GM19023 (cell line): Measurements from ENCODE around the gene ITLN1.
"Not testable (repeated sequence)": the region's sequence is repeated elsewhere in the genome, so short reads cannot be mapped to it uniquely, and the experiment has no call there.

Experiments used
- ATAC-seq: cut with Tn5 transposase; IDR thresholded peaks from one replicate; pipeline ENCODE4 v1.9.1; 2021; ENCODE audit warnings: mild to moderate bottlenecking, moderate library complexity; ENCODE audit not compliant: unreplicated experiment

Gene ITLN1

DNA sequence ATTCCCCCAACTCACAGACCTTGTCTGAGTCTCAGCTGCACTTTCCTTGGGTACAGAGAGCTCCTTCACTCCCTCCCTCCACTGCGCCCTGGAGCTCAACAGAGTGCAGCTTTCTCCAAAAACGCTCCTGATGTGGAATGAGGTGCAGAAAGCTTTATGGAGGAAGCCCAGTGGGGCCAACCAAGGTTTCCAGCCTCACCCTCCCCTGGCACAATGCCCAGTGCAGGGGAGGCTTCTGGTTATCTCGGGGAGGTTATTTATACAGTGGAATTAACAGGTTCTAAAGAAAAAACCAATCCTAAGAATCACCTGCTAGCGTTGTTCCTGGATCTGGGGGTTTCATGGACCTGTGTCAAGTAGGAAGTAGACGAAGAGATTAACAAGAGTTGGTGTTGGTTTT, at the start of gene ITLN1:
TSS of gene ITLN1 (minus strand) at position 139 of the 400 bp plus-strand sequence. CDS start 303 bp downstream, outside the sequence.
- ATAC-seq = no peak

DNA sequence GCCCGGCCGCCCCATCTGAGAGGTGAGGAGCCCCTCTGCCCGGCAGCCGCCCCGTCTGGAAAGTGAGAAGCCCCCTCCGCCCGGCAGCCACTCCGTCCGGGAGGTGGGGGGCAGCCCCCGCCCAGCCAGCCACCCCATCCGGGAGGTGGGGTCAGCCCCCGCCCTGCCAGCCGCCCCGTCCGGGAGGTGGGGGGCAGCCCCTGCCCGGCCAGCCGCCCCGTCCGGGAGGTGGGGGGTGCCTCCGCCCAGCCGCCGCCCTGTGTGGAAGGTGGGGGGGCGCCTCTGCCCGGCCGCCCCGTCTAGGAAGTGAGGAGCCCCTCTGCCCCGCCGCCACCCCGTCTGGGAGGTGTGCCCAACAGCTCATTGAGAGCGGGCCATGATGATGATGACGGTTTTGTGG, 48.3 kb upstream of the ITLN1 start:
- not testable (repeated sequence) for ATAC-seq

DNA sequence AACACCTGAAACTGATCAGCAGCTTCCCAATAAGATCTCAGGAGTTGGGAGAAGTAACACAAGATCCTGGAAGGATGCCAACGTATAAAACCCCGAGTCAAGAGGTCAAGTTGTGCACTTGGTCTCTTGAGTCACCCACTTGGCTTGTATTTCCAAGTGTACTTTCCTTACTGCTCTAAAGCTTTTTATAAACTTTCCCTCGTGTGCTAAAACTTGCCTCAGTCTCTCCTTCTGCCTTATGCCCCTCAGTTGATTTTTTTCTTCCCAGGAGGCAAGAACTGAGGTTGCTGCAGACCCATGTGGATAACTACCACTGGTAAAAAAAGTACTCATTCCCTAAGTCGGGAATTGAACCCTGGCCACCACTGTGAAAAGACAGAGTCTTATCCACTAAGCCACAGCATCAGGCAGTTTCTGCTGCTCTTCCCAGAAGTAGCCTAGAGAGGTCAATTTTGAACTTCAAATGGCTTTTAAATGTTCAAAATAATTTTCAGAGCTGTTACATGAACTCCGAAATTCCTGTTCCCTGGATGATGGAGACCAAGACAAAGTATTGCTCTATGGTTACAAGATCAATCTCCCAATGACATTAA, 40.8 kb upstream of the ITLN1 start:
- no peak for ATAC-seq

DNA sequence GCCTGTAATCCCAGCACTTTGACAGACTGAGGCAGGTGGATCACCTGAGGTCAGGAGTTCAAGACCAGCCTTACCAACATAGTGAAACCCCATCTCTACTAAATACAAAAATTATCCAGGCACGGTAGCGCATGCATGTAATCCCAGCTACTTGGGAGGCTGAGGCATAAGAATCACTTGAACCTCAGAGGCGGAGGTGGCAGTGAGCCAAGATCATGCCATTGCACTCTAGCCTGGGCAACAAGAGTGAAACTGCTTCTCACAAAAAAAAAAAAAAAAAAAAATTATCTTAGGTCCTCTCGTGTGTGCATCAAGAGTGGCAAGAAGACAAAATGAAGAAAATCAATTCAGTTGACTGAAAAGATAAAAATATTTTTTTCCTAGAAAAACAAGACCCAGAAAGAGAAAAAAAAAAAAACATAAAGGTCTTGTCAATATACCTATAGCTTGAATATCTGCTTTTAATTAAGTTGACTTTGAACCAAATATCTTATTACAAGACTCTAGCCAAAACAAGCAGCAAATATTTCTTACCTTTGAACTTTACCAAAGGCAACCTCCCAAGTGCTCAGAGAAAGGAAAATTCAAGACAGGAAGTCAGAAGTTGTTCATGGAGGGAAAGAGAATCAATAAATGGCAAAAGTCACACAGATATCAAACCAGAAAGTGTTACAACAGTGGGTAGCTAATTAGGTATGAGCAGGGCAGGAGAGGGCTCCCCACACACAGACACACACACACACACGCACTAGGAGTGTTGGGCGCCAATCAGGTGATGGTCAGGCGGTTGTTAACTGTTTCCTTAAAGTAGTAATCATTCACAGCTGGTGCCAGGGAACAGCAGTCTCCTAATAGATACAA, 40.0 kb upstream of the ITLN1 start:
- no peak for ATAC-seq

DNA sequence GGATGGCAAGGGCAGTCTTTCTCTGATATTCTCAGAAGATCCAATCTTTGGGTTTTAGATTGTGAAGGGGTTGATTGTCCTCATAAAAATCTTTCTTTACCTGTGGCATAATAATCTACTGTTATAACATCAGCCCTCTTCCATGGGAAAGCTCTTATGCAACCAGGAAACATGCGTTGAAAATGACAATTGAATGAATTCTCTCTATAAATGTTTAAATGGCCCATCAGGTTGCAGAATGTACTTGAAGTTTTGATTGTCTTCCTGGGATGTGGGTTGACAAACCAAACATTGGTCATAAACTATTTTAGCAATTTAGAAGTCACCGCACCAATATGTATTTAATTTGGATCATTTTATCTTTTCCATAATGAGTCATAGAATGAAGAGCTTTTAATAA, 31.7 kb upstream of the ITLN1 start:
- ATAC-seq = no peak

DNA sequence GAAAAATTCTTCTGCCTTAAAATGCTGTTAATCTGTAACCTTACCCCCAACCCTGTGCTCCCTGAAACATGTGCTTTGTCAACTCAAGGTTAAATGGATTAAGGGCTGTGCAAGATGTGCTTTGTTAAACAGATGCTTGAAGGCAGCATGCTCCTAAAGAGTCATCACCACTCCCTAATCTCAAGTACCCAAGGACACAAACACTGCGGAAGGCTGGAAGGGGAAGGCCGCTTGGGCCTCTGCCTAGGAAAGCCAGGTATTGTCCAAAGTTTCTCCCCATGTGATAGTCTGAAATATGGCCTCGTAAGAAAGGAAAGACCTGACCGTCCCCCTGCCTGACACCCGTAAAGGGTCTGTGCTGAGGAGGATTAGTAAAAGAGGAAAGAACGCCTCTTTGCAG, 28.2 kb upstream of the ITLN1 start:
- not testable (repeated sequence) for ATAC-seq

DNA sequence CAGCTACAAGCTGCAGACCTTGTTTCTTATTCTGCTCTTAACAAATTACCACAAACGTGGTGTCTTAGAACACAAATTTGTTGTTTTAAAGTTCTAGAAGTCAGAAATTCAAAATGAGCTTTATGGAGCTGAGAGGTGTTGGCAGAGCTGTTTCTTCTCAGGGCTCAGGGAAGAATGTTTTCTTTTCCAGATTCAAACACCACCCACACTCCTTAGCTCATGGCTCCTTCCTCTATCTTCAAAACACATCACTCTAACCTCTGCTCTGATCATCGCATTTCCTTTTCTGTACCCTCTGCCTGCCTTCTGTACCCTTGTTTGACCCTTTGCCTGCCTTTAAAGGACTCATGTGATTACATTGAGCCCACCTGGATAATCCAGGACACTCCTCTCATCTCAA, 26.9 kb upstream of the ITLN1 start:
- ATAC-seq = no peak

DNA sequence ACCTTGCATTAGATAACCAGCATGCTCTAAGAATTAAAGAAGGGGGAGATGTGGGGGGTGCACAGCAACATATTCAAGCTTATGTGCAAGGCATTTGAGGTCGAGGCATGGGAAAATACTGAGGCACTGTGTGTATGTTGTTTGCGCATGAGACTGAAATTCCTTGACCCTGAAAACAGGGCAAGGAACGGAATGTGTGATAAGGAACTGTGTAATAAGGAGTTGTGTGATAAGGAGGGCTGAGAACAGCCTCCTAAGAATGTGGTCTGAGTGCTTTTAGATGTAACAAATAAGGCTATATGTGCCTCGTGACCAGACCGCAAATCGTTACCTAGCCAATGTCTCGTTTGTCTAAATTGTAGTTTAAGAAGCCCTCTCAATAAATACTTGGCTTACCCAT, 26.5 kb upstream of the ITLN1 start:
- no peak for ATAC-seq

DNA sequence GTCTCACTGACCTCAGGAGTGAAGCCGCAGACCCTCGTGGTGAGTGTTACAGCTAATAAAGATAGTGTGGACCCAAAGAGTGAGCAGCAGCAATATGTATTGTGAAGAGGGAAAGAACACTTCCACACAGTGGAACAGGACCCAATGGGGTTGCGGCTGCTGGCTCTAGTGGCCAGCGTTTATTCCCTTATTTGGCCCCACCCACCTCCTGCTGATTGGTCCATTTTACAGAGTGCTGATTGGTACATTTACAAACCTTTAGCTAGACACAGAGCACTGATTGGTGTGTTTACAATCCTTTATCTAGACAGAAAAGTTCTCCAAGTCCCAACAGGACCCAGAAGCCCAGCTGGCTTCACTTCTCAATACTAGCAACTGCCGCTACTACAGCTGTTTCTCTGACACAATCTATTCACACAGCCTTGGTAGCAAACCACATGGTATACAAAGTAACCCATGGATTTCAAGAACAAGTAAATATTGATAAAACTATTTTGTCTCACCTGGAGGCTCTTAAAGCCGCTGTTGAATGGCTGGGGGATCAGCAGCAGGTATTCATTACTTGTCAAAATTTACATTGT, 25.3 kb upstream of the ITLN1 start:
- no peak for ATAC-seq

DNA sequence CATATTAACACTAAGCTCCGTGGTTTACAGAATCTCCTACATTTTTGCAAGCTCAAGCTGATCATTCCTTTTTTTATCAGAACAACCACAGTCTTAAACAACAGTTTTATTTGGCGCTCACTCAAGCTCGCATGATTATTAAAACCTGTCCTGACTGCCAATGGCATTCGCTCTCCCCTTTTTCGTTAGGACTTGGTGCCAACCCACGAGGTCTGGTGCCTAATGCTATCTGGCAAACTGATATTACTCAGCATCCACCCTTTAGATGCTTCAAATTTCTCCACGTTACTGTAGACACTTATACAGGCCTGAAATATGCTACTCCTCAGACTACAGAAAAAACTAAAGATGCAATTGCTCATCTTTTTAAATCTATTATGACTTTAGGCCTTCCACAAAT, 23.0 kb upstream of the ITLN1 start:
- no peak for ATAC-seq

DNA sequence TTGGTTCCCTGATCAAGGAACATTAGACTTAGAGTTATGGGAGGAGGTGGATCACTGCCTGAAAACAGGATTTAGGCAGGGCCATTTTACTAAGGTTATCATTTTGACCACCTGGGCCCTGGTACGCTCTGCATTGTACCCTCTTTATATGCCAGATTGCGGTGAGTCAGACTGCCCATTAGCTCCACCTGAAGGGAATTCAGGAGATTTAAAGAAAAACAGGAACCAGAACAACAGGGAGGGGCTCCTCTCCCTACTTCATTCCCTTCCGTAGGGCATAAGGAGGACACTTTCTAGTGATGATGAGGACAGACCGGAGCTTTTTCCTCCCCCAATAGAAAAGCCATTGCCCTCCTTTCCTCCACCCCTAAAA, 20.6 kb upstream of the ITLN1 start:
- no peak for ATAC-seq

DNA sequence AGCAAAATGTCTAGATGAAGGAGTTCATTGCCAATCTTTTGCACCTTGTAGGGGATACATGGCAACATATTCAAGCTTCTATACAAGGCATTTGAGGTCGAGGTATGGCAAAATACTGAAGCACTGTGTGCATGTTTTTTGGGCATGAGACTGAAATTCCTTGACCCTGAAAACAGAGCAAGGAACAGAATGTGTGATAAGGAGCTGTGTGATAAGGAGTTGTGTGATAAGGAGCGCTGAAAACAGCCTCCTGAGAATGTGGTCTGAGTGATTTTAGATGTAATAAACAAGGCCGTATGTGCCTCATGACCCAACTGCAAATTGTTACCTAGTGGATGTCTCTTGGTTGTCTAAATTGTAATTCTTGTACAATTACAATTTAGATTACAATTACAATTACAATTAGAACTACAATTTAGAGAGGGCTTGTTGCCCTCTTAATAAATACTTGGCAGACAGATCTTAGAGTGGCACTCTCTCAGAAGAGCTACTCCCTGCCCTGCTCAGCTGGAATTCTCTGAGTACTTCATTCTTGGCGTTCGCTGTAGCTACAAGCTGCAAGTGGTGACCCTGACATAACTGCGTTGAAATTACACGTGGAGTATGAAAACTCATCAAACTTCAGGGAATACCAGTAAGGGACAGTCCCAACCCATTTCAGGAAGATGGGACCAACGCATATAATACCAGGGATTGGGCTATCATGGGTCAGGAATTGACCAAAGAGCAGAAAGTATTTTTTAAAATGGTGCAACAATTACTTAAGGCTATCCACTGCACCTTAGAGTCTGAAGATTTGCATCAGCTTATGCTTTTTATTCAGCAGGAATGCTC, 20.0 kb upstream of the ITLN1 start:
- no peak for ATAC-seq

DNA sequence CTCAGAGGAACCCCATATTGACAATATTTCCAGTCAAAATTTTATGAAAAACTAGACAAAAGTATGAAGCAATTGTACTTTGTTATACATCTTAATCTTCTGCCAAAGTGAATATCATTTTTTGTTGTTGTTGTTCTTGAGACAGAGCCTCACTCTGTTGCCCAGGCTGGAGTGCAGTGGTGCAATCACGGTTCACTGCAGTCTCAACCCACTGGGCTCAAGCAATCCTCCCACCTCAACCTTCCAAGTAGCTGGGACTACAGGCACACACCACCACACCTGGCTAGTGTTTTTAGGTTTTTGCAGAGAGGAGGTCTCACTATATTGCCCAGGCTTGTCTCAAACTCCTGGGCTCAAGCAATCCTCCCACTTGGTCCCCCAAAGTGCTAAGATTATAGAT, 17.3 kb upstream of the ITLN1 start:
- not testable (repeated sequence) for ATAC-seq

DNA sequence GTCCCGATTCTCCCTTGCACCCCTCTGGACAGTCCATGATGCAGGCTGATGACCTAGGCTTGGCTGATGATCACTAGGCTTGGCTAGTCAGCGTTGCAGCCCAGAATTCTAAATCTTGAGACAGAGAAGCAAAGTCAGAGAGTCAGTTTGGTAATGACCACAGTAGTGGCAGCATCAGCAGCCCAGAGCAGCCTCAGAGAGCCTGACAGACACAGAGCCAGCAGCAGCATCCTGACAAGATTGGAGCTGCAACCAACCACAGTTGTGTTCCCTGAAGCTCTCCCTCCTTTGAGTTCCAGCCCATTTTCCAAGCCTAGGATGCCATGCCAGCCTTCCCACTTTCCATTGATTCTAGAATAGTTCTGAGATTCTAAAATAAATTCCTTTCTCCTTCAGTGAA, 16.8 kb upstream of the ITLN1 start:
- ATAC-seq = no peak

DNA sequence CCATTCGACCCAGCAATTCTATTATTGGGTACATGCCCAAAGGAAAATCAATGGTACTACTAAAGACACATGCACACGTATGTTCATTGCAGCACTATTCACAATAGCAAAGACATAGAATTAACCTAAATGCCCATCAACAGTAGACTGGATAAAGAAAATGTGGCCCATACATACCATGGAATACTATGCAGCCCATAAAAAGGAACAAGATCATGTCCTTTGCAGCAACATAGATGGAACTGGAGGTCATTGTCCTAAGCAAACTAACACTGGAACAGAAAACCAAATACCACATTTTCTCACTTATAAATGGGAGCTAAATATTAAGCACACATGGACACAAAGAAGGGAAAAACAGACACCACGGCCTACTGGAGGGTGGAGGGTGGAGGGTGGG, 15.7 kb upstream of the ITLN1 start:
- not testable (repeated sequence) for ATAC-seq

DNA sequence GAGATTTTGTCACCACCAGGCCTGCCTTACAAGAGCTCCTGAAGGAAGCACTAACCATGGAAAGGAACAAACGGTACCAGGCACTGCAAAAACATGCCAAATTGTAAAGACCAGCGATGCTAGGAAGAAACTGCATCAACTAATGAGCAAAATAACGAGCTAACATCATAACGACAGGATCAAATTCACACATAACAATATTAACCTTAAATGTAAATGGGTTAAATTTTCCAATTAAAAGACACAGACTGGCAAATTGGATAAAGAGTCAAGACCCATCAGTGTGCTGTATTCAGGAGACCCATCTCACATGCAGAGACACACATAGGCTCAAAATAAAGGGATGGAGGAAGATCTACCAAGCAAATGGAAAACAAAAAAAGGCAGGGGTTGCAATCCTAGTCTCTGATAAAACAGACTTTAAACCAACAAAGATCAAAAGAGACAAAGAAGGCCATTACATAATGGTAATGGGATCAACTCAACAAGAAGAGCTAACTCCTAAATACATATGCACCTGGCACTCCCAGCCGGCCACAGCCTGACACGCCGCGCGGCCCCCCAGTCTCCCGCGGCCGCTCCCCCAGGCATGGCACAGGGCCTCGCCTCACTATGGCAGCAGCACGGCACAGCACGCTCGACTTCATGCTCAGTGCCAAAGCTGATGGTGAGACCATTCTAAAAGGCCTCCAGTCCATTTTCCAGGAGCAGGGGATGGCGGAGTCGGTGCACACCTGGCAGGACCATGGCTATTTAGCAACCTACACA, 9.6 kb upstream of the ITLN1 start:
- not testable (repeated sequence) for ATAC-seq

DNA sequence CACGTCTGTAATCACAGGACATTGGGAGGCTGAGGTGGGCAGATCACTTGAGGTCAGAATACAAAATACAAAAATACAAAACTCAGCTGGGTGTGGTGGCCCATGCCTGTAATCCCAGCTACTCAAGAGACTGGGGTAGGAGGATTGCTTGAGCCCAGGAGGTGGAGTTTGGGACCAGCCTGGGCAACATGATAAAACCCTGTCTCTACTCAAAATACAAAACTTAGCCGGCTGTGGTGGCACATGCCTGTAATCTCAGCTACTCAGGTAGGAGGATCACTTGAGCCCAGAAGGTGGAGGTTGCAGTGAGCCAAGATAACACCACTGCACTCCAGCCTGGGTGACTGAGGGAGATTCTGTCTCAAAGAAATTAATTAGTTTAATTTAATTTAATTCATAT, 6.5 kb upstream of the ITLN1 start:
- no peak for ATAC-seq

DNA sequence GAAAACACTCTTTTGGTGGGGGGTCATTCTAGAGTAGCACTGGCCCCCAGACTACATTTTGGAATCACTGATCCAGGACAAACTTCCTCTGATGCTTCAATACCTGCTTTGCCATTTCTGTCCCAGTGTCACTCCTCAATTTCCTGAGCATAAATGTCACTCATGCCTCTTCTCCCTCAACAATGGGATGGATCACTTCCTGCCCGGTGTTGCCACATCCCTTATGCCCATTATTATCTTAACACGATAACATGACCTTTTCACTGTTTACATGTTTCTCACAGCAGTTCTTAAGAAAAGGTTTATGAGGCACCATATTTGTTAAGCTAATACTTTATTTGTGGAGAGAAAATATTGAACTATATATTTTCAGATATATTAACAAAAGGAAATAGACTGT, 3.9 kb upstream of the ITLN1 start:
- ATAC-seq = no peak

DNA sequence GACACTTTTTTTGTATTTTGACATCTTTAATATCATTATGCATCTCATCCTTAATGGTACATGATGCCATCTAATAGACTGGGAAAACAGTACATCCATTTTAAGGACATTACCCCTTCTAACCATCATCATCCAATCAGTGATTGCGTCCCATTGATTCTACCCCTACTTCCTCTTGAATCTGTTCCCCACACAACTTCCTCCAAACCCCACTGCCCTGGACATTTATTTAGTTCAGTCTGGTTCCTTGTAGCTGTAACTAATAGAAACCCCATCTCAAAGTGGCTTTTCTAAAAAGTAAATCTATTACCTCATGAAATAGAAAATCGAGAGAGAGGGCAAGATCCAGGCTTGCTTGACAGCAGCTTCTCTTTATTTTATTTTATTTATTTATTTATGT, 2.1 kb upstream of the ITLN1 start:
- ATAC-seq = no peak

DNA sequence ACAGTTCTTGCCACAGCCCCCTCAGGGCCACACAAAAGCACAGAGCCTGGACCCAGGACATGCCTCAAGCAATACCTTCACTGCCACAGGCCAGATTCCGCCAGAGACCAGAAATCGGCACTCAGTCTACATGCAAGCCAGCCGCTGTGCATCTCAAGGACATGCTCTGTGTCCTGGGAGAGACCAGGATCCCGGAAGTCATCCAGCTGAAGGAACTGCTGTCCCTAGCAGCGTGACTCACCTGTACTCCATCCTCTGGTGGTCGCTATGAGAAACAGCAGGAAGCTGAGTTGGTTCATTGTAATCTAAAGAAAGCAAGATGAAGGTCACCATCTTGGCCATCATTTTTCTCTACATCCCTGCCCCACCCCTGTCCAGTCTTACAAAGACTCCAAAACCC, 401 bp downstream of the ITLN1 start:
- no peak for ATAC-seq
